Heart right ventricle (tissue), 16 donors: Measurements from ENCODE around the gene CCL19. TPM values are rescaled to one million over a fixed set of nuclear protein-coding genes. Genes with fewer than 3 reads are reported as not detected.
A peak's percentile ranks its signal among the peaks of the same experiment; 100 is the strongest.

Experiments used
- ATAC-seq, 8 donors: fragments of 200-7000 bp; cut with Tn5 transposase; one replicate each; pipeline ENCODE4 v1.9.1; 2020; ENCODE audit warnings: mild to moderate bottlenecking in 8 of 8, moderate library complexity in 8 of 8, moderate number of reproducible peaks in 1 of 8
- DNase-seq, 2 donors: peaks; one replicate each; pipeline ENCODE4 v3.0.0-alpha.2; 2020
- H3K27ac ChIP-seq, 10 donors: fragments of 200-600 bp; sonication (generic) in 2 of 10; one replicate each; pipeline versions ENCODE4 v1.5.0 to v1.8.0; 2020 to 2022; ENCODE audit warnings: mild to moderate bottlenecking in 3 of 10
- H3K27me3 ChIP-seq, 7 donors: fragments of 200-600 bp; one replicate each; pipeline ENCODE4 v1.8.0; 2021 to 2022; ENCODE audit warnings: mild to moderate bottlenecking in 2 of 7
- H3K36me3 ChIP-seq, 9 donors: fragments of 200-600 bp; sonication (generic) in 1 of 9; one replicate each; pipeline versions ENCODE4 v1.5.0 to v1.8.0; 2020 to 2022; ENCODE audit warnings: mild to moderate bottlenecking in 2 of 9
- H3K4me1 ChIP-seq, 9 donors: fragments of 200-600 bp; sonication (generic) in 1 of 9; one replicate each; pipeline versions ENCODE4 v1.5.0 to v1.8.0; 2020 to 2022; ENCODE audit warnings: mild to moderate bottlenecking in 4 of 9
- H3K4me3 ChIP-seq, 10 donors: fragments of 200-600 bp; sonication (generic) in 2 of 10; one replicate each; pipeline versions ENCODE4 v1.5.0 to v1.8.0; 2020 to 2022; ENCODE audit warnings: mild to moderate bottlenecking in 7 of 10, moderate library complexity in 2 of 10
- H3K9me3 ChIP-seq, 11 donors: fragments of 200-600 bp in 10 of 11; sonication (generic) in 2 of 11; one replicate each; pipeline versions ENCODE4 v1.5.0 to v1.8.0; 2013 to 2022; ENCODE audit warnings: mild to moderate bottlenecking in 2 of 11, control low read depth in 1 of 11, moderate library complexity in 1 of 11
- WGBS, 2 donors: extraction: QIAGEN DNeasy Blood & Tissue Kit; methylation state at CpG; one replicate each; pipeline ENCODE4 v1.1.7; 2013; ENCODE audit warnings: inconsistent platforms in 1 of 2; 5-methylcytosine and 5-hydroxymethylcytosine counted together
- intact Hi-C, 10 donors: fragments of 100-400 bp; cut with DNase I; formaldehyde crosslinking; loops; one replicate each; pipeline versions ENCODE4 v1.11.1 to v1.14.2; 2022
- polyA plus RNA-seq, 2 donors: library from polyadenylated mRNA; stranded (reverse); fragments of 200-250 nt; gene quantifications; one replicate each; pipeline ENCODE4 v1.2.3, GENCODE V29; 2013
- total RNA-seq, 10 donors: library from RNA; stranded (reverse); fragmentation: NEBNext Ultra II Directional in 3 of 10; extraction: Animal tissue kit (Norgen Biotek cat#: 25700) in 3 of 10; gene quantifications; one replicate each; pipeline versions ENCODE4 v1.2.1 to v1.2.4, GENCODE V29; 2021 to 2023
- TF ChIP-seq, protein P1 (sequence below), 9 donors: fragments of 200-600 bp; sonication (generic) in 2 of 9; IDR thresholded peaks; one replicate each; pipeline versions ENCODE4 v1.5.0 to v1.8.0; 2021 to 2022; ENCODE audit warnings: antibody characterized with exemption in 9 of 9, mild to moderate bottlenecking in 5 of 9, moderate library complexity in 1 of 9
- donor health status: Arrhythmogenic right ventricular cardiomyopathy.
- donor health status: ischemic (EF 13 %, LVEDD 7.1; RV severe dilation, severe dysfunction).
- donor health status: healthy with polysubstance abuse.
- donor health status: DM: no; HTN: yes; CAD: no.
- donor health status: DM: no; HTN: no; CAD: no.
- donor health status: ischemic (EF 25% LVEDD 6.9; RV normal size, moderate dysfunction).
- donor health status: ischemic (EF 25% LVEDD 5.7; RV mildly dilated, moderate dysfunction).
- donor health status: healthy.
- donor health status: DM: yes; HTN: yes; CAD: no.
- donor health status: Ischemic cardiomyopathy.
- donor health status: ischemic (EF 35%, LVEDD 5.7; RV mildly dilated, moderate dysfunction).
- donor health status: nonischemic (EF 11% LVEDD 7.7; RV severe dilation, severe dysfunction).
- donor health status: DM: yes; HTN: yes; CAD: no.
- donor health status: PGD.
- donor health status: ischemic (EF 29% LVEDD 5.4; RV normal size, mild dysfunction).
- donor health status: nonischemic (EF 23%, LVEDD 6.1; RV moderate dilation, normal function).

Gene CCL19
- total and polyA plus RNA-seq, 12 donors, result 0.47 to 19.9 (median 1.1) TPM; not detected in 5

DNA sequence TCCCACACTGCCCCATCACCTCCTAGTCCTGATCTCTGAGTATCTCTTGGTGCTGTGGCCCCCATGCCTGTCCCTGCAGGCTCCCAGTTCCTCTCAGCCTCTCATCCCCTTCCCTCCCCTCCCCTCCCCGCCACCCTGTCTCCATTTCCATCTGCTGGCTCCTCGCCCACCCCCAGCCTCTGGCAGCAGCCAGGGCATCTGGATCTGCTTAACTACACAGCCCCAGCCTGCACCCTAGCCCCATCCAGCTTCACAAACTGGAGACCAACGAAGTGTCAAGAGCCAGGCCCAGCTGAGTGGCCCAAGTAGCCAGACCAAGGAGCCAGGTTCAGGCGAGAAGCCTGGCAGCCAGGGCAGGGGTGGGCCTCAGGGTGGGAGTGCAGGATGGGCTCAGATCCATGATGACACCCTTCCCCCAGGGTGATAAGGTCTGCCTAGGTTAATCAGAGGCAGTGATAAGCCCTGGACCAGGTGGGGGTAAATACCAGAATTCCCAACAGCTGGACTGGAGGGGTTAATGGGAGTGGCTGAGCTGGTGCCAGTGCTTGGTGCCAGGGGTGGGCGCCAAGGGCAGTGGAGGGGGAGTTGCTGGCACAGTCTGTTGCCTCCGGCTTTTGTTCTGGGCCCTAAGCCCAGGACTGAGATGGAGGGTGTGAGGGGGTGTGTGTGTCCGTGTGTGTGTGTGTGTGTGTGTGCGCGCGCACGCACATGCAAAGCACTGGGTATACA lies 36.6 kb downstream of the CCL19 start:
- H3K27ac ChIP-seq, result peak overlapping the region; percentile 31 to 93 (median 82)
- WGBS, 2 donors, result 21 to 34% methylated on average over 11 of the region's 11 CpGs
- TF ChIP-seq, protein P1, sequence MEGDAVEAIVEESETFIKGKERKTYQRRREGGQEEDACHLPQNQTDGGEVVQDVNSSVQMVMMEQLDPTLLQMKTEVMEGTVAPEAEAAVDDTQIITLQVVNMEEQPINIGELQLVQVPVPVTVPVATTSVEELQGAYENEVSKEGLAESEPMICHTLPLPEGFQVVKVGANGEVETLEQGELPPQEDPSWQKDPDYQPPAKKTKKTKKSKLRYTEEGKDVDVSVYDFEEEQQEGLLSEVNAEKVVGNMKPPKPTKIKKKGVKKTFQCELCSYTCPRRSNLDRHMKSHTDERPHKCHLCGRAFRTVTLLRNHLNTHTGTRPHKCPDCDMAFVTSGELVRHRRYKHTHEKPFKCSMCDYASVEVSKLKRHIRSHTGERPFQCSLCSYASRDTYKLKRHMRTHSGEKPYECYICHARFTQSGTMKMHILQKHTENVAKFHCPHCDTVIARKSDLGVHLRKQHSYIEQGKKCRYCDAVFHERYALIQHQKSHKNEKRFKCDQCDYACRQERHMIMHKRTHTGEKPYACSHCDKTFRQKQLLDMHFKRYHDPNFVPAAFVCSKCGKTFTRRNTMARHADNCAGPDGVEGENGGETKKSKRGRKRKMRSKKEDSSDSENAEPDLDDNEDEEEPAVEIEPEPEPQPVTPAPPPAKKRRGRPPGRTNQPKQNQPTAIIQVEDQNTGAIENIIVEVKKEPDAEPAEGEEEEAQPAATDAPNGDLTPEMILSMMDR (IDR thresholded peaks at IDR 0.05), result no peak
- H3K9me3 ChIP-seq, result no peaks in the 10 kb centered on the region
- H3K36me3 ChIP-seq, result peaks cover 0 to 45% (median 4%) of the 10 kb centered on the region in 9 donors
- H3K27me3 ChIP-seq, result no peaks in the 10 kb centered on the region
- peak; percentile 41 to 79 (median 68) for ATAC-seq
- intact Hi-C loops, result no loop called here
- DNase-seq, result peak; percentile 79 to 85
- H3K4me3 ChIP-seq, result peak overlapping the region in 4 of 10 donors; percentile 8 to 58 (median 36)
- peaks cover 12 to 59% (median 46%) of the 10 kb centered on the region in 9 donors for H3K4me1 ChIP-seq

DNA sequence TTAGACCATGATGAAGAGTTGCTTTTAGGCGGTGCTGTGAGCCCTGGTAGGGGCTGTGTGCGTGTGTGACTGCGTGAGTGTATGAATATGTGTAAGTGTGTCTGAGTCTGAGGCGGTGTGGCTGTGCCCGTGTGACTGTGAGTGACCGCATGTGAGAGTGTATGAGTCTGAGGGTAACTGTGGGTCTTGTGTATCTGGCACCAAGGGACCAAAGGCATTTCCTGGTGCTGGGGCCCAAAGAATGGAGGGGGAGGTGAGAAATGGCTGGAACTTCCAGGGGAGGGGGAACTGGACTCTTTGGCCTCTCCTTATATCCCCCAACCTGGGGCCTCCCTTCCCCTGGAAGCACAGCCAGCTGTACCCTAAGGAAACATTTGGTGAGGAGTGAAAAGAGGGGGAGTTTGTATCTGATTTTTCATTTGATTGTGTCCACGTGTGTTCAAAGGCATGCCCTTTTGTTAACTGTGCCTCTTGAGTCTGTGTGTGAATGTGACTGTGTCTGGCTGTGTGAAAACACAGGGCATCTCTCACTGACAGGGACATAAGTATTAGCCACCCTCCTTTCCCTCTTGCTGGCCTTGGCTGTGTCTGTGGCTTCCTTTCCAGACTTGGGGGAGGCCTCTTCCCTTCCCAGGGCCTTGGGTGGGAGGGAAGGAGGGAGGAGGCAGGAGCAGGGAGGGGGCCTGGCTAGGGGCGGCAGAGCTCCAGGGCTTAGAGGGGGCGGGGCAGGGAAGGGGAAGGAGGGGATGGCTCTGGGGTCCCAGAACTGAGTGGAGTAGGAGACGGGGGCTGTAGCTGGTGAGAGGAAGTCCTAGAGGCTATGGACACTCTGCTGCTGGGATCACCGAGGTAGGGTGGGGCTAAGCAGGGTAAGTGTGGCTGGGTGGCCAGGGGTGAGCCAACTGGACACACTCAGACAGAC lies 37.7 kb downstream of the CCL19 start:
- WGBS, 2 donors, result 21 to 32% methylated on average over 10 to 11 of the region's 11 CpGs
- Histone ChIP-seq H3K36me3 (peaks cover 0 to 46% (median 13%) of the 10 kb centered on the region in 9 donors), H3K4me3 (peak overlapping the region in 8 of 10 donors; percentile 31 to 66 (median 56)), H3K27ac (peak overlapping the region in 9 of 10 donors; percentile 70 to 93 (median 85)), H3K27me3 (no peaks in the 10 kb centered on the region), H3K9me3 (no peaks in the 10 kb centered on the region), H3K4me1 (peaks cover 12 to 65% (median 46%) of the 10 kb centered on the region in 9 donors)
- TF ChIP-seq, protein P1 (IDR thresholded peaks at IDR 0.05), result no peak
- intact Hi-C loops, result no loop called here
- no peak for DNase-seq
- ATAC-seq, result peak in 7 of 8 donors; percentile 2 to 15 (median 8)

DNA sequence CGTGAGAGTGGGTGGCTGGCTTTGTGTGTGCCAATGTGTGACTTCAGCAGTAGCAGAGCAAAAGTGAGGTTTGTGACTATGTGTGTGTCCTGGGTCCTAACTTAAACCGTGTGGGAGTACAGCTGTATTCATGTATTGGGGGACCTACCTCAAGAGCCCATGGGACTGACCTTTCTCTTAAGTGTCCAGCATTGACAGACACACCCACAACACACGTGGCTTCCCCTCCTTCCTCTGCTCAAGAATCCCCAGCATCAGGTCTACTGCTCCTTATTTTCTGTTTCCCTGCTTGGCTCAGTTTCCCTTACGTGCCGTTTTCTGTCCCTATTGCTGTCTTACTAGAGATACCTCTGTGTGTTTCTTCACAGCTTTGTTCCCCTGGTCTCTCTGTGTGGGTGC lies 38.5 kb downstream of the CCL19 start:
- Histone ChIP-seq H3K9me3 (no peaks in the 10 kb centered on the region), H3K36me3 (peaks cover 0 to 42% (median 13%) of the 10 kb centered on the region in 9 donors), H3K4me1 (peaks cover 12 to 73% (median 53%) of the 10 kb centered on the region in 9 donors), H3K27ac (peak overlapping the region in 9 of 10 donors; percentile 70 to 93 (median 85)), H3K27me3 (no peaks in the 10 kb centered on the region), H3K4me3 (peak overlapping the region in 9 of 10 donors; percentile 30 to 66 (median 55))
- intact Hi-C loops, result no loop called here
- DNase-seq (no peak), ATAC-seq (no peak)
- TF ChIP-seq, protein P1 (IDR thresholded peaks at IDR 0.05), result no peak
- 8 to 19% methylated on average over 5 of the region's 5 CpGs for WGBS, 2 donors
